B cell (primary cell): ENCODE data around the gene CASZ1. TPM values are rescaled to one million over a fixed set of nuclear protein-coding genes. Genes with fewer than 3 reads are reported as not detected.

Source experiments
- ATAC-seq: fragments of 200-7000 bp; cut with Tn5 transposase; one replicate; pipeline ENCODE4 v1.10.0; 2021; ENCODE audit warnings: low read depth, mild to moderate bottlenecking, moderate number of reproducible peaks, moderate library complexity
- CTCF ChIA-PET: fragments of 350-600 bp; sonication (Branson Sonifier 250); formaldehyde crosslinking; loops from one replicate; lab custom pipeline; 2021; ENCODE audit warnings: antibody characterized with exemption, inconsistent platforms; lab: Charles Lee
- POLR2A ChIA-PET: fragments of 350-600 bp; sonication (Branson Sonifier 250); formaldehyde crosslinking; loops from one replicate; lab custom pipeline; 2021; ENCODE audit warnings: antibody characterized with exemption; lab: Charles Lee
- DNase-seq: peaks from one replicate; pipeline ENCODE4 v3.0.0; 2013
- H2AFZ ChIP-seq: 2 replicates; pipeline ENCODE4 v1.6.1; 2012; ENCODE audit warnings: mild to moderate bottlenecking, low read depth, low read length; ENCODE audit not compliant: insufficient read depth, poor library complexity, severe bottlenecking
- H3K27ac ChIP-seq, 2 donors: 1 replicate in 1 of 2; 2 replicates in 1 of 2; pipeline ENCODE4 v1.5.1; 2012 to 2013; ENCODE audit warnings: low read length in 2 of 2, mild to moderate bottlenecking in 2 of 2, moderate library complexity in 1 of 2
- H3K27me3 ChIP-seq, 4 experiments: fragments of 200-600 bp in 1 of 4; sonication (generic) in 1 of 4; replicated peaks in 1 of 4; 1 replicate in 2 of 4; 2 replicates in 2 of 4; pipeline versions ENCODE4 v1.6.1 to v1.7.0; 2013 to 2016; ENCODE audit warnings: low read length in 3 of 4, mild to moderate bottlenecking in 2 of 4, mixed read lengths in 1 of 4, moderate library complexity in 1 of 4; ENCODE audit not compliant: insufficient read depth in 4 of 4, control insufficient read depth in 3 of 4; ENCODE audit errors: control extremely low read depth in 1 of 4
- H3K36me3 ChIP-seq, 2 experiments: replicated peaks in 1 of 2; 1 replicate in 1 of 2; 2 replicates in 1 of 2; pipeline versions ENCODE4 v1.6.1 to v1.7.1; 2013; ENCODE audit warnings: low read length in 1 of 2; ENCODE audit not compliant: insufficient read depth in 2 of 2, control insufficient read depth in 1 of 2; ENCODE audit errors: control extremely low read depth in 1 of 2, extremely low read depth in 1 of 2
- H3K4me1 ChIP-seq, 2 donors: fragments of 200-600 bp in 1 of 2; sonication (generic) in 1 of 2; 1 replicate in 1 of 2; 2 replicates in 1 of 2; pipeline versions ENCODE4 v1.5.1 to v1.6.1; 2013 to 2017; ENCODE audit warnings: low read length in 2 of 2; ENCODE audit not compliant: control insufficient read depth in 2 of 2, insufficient read depth in 2 of 2
- H3K4me2 ChIP-seq: replicated peaks from 2 replicates; pipeline ENCODE3; 2012; ENCODE audit warnings: mild to moderate bottlenecking, low read depth, low read length; ENCODE audit not compliant: poor library complexity, severe bottlenecking
- H3K4me3 ChIP-seq, 5 experiments: fragments of 200-600 bp in 1 of 5; sonication (generic) in 1 of 5; 1 replicate in 3 of 5; 2 replicates in 2 of 5; pipeline versions ENCODE4 v1.5.1 to v1.7.0; 2011 to 2016; ENCODE audit warnings: low read length in 4 of 5, mild to moderate bottlenecking in 4 of 5, low read depth in 2 of 5, control low read depth in 1 of 5, moderate library complexity in 1 of 5; ENCODE audit not compliant: insufficient read depth in 1 of 5; ENCODE audit errors: control extremely low read depth in 1 of 5, extremely low read depth in 1 of 5
- H3K79me2 ChIP-seq: fragments of 200-600 bp; sonication (generic); one replicate; pipeline ENCODE4 v1.6.0; 2016; ENCODE audit warnings: low read length; ENCODE audit not compliant: control insufficient read depth, insufficient read depth
- H3K9ac ChIP-seq: fragments of 200-600 bp; sonication (generic); 2 replicates; pipeline ENCODE4 v1.6.1; 2017; ENCODE audit warnings: mild to moderate bottlenecking, low read length, moderate library complexity
- H3K9me3 ChIP-seq, 3 donors: one replicate each; pipeline versions ENCODE4 v1.6.1 to v1.7.1; 2013; ENCODE audit warnings: low read length in 2 of 3; ENCODE audit not compliant: control insufficient read depth in 2 of 3, insufficient read depth in 1 of 3; ENCODE audit errors: control extremely low read depth in 1 of 3
- H4K20me1 ChIP-seq: 2 replicates; pipeline ENCODE4 v1.6.0; 2012; ENCODE audit warnings: mild to moderate bottlenecking, low read length; ENCODE audit not compliant: insufficient read depth, control insufficient read depth, poor library complexity, severe bottlenecking
- H3K27ac Mint-ChIP-seq: one replicate; pipeline ENCODE4 v1.8.0; 2021; ENCODE audit warnings: mixed read lengths
- H3K27me3 Mint-ChIP-seq: one replicate; pipeline ENCODE4 v1.8.0; 2021; ENCODE audit warnings: mixed read lengths
- H3K4me1 Mint-ChIP-seq: one replicate; pipeline ENCODE4 v1.8.0; 2021; ENCODE audit warnings: mixed read lengths
- H3K4me3 Mint-ChIP-seq: one replicate; pipeline ENCODE4 v1.8.0; 2021; ENCODE audit warnings: mixed read lengths
- H3K9me3 Mint-ChIP-seq: one replicate; pipeline ENCODE4 v1.8.0; 2022; ENCODE audit warnings: mixed read lengths; ENCODE audit not compliant: insufficient read depth
- CTCF ChIP-seq: fragments of 200-600 bp; IDR thresholded peaks from one replicate; pipeline ENCODE4 v1.8.0; 2022; ENCODE audit warnings: antibody characterized with exemption, mild to moderate bottlenecking
- EZH2 ChIP-seq: IDR thresholded peaks from 2 replicates; pipeline ENCODE4 v1.6.1; 2012; ENCODE audit warnings: borderline replicate concordance, low read depth, mild to moderate bottlenecking, moderate library complexity, low read length; ENCODE audit not compliant: insufficient read depth, poor library complexity, severe bottlenecking
- WGBS: methylation state at CpG from one replicate; pipeline ENCODE4 v1.1.5; 2013; ENCODE audit warnings: missing lambda C conversion rate; ENCODE audit not compliant: insufficient coverage; 5-methylcytosine and 5-hydroxymethylcytosine counted together
- intact Hi-C: fragments of 100-400 bp; cut with micrococcal nuclease; formaldehyde crosslinking; loops from one replicate; pipeline ENCODE4 v1.10.0; 2022
- polyA plus RNA-seq: library from polyadenylated mRNA; depleted of rRNA; stranded (reverse); fragments of >200 nt; gene quantifications from 2 replicates; pipeline ENCODE4 v1.2.3, GENCODE V29; 2012
- total RNA-seq, 2 donors: library from RNA; stranded (reverse); fragments of 120-200 nt in 1 of 2; gene quantifications; 1 replicate in 1 of 2; 2 replicates in 1 of 2; pipeline versions ENCODE4 v1.2.3 to v1.2.4, GENCODE V29; 2013 to 2022

CASZ1 gene
- total and polyA plus RNA-seq, 2 donors (not counting 1 experiment from before 2014, with no cell fraction given): 9.5 to 27.2 TPM

GRCh38 chr1:10824821-10825540 lies 28.5 kb upstream of the CASZ1 start:
- POLR2A ChIA-PET: no interaction called here
- no peak overlapping the region for H3K9ac ChIP-seq
- CTCF ChIA-PET: no interaction called here

More at GRCh38 chr1:10824821-10825540, 28.5 kb upstream of the CASZ1 start:
- Mint-ChIP-seq H3K27ac (no peak overlapping the region), H3K27me3 (peaks cover 34% of the 10 kb centered on the region), H3K9me3 (no peaks in the 10 kb centered on the region), H3K4me3 (no peak overlapping the region), H3K4me1 (no peaks in the 10 kb centered on the region)
- H3K27ac ChIP-seq: no peak overlapping the region
- ATAC-seq (no peak), DNase-seq (no peak)
- H3K4me3 ChIP-seq: no peak overlapping the region
- no peaks in the 10 kb centered on the region for H3K27me3 ChIP-seq
- H3K79me2 ChIP-seq: no peaks in the 10 kb centered on the region
- TF ChIP-seq CTCF: no peak
- TF ChIP-seq EZH2: no peak
- H3K9me3 ChIP-seq: no peaks in the 10 kb centered on the region
- no peaks in the 10 kb centered on the region for H3K36me3 ChIP-seq
- no peak overlapping the region for H2AFZ ChIP-seq
- no peak overlapping the region for H3K4me2 ChIP-seq
- intact Hi-C loops: no loop called here
- H4K20me1 ChIP-seq: no peaks in the 10 kb centered on the region
- WGBS: 88% methylated on average over 14 of the region's 19 CpGs
- no peaks in the 10 kb centered on the region for H3K4me1 ChIP-seq
